ENCODE data around the gene MAGEA1.

- TF ChIP-seq CTCF (IDR thresholded peaks at IDR 0.05) = no peak
- no peak for TF ChIP-seq POLR2A (IDR thresholded peaks at IDR 0.05)
Measured at GRCh38 chrX:153153516-153153915, 25.6 kb upstream of the MAGEA1 start.

All from stomach (tissue), 4 donors.